ENCODE results near the gene USP43. TPM values are rescaled to one million over a fixed set of nuclear protein-coding genes. Genes with fewer than 3 reads are reported as not detected.

The USP43 gene
- total and polyA plus RNA-seq, 10 of the 15 experiments (the other 5 are each of a cell fraction or from before 2014, with no cell fraction given) = 0.94 TPM; not detected in 9

- TF ChIP-seq PAX8 (IDR thresholded peaks at IDR 0.05) (no peak), BMI1 (IDR thresholded peaks at IDR 0.05; ENCODE audit: borderline replicate concordance) (no peak), SP1 (IDR thresholded peaks at IDR 0.05; ENCODE audit: low read depth, low read length) (no peak)
Observed at GRCh38 chr17:9755083-9755482, 109.8 kb downstream of the USP43 start (continued).

- Histone ChIP-seq H2AFZ (ENCODE audit: control insufficient read depth, low read depth, low read length) (no peak overlapping the region), H3K27ac (ENCODE audit: control insufficient read depth, insufficient read depth) (no peak overlapping the region), H4K20me1 (ENCODE audit: control insufficient read depth, insufficient read depth) (no peaks in the 10 kb centered on the region), H3K4me3 (no peak overlapping the region), H3K4me2 (ENCODE audit: control insufficient read depth, insufficient read depth) (no peak overlapping the region), H3K27me3 (replicated peaks in 1 of 2; ENCODE audit: control insufficient read depth in 2 of 2, insufficient read depth in 2 of 2, low read length in 1 of 2) (no peaks in the 10 kb centered on the region), H3K36me3 (ENCODE audit: control insufficient read depth in 2 of 2, insufficient read depth in 2 of 2, low read length in 1 of 2) (no peaks in the 10 kb centered on the region), H3K79me2 (ENCODE audit: control insufficient read depth, insufficient read depth, low read length) (no peaks in the 10 kb centered on the region), H3K9me3 (replicated peaks; ENCODE audit: control insufficient read depth, insufficient read depth, low read length) (no peaks in the 10 kb centered on the region), H3K4me1 (ENCODE audit: control insufficient read depth, insufficient read depth, low read length) (no peaks in the 10 kb centered on the region), H3K9ac (ENCODE audit: control insufficient read depth, insufficient read depth, low read length) (no peak overlapping the region)
- intact Hi-C loops (cut with micrococcal nuclease; ENCODE audit: unreplicated experiment) = no loop called here
- in situ Hi-C loops (cut with MboI) = no loop called here
- POLR2A ChIA-PET = no interaction called here
- no peak for DNase-seq (ENCODE audit: low read depth, low spot score)
- CTCF ChIA-PET = interaction anchor here (2.3 kb wide), 1 partner anchor 8 kb away, joined by 11 read pairs; no protein-coding TSS in a partner anchor
- ATAC-seq = no peak
- SMC1A ChIA-PET (ENCODE audit: uncharacterized antibody, unreplicated experiment) = interaction anchor here (1.2 kb wide), 1 partner anchor 390 kb away, joined by 3 read pairs; no protein-coding TSS in a partner anchor
- no peak for FAIRE-seq
- WGBS (ENCODE audit: insufficient coverage, insufficient replicate concordance, low lambda C conversion rate, missing lambda C conversion rate) = 0% methylated on average over 1 of the region's 1 CpG
- no TSS peak for BruUV-seq (replicated peaks)
- RAD21 ChIA-PET (ENCODE audit: unreplicated experiment) = no interaction called here
- TF ChIP-seq, protein P1, sequence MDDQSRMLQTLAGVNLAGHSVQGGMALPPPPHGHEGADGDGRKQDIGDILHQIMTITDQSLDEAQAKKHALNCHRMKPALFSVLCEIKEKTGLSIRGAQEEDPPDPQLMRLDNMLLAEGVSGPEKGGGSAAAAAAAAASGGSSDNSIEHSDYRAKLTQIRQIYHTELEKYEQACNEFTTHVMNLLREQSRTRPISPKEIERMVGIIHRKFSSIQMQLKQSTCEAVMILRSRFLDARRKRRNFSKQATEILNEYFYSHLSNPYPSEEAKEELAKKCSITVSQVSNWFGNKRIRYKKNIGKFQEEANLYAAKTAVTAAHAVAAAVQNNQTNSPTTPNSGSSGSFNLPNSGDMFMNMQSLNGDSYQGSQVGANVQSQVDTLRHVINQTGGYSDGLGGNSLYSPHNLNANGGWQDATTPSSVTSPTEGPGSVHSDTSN (IDR thresholded peaks at IDR 0.05; ENCODE audit: insufficient replicate concordance, low read depth, low read length) = no peak
- TF ChIP-seq KDM1A (IDR thresholded peaks at IDR 0.05; ENCODE audit: borderline replicate concordance) (no peak), HSF1 (IDR thresholded peaks at IDR 0.05; ENCODE audit: low read depth, low read length) (no peak), IRF3 (IDR thresholded peaks at IDR 0.05) (no peak), MTA2 (IDR thresholded peaks at IDR 0.05; ENCODE audit: low read depth) (no peak), RAD21 (IDR thresholded peaks at IDR 0.05; ENCODE audit: insufficient read depth, low read depth, low read length) (no peak), BCLAF1 (IDR thresholded peaks at IDR 0.05) (no peak)
- TF ChIP-seq, protein P2, sequence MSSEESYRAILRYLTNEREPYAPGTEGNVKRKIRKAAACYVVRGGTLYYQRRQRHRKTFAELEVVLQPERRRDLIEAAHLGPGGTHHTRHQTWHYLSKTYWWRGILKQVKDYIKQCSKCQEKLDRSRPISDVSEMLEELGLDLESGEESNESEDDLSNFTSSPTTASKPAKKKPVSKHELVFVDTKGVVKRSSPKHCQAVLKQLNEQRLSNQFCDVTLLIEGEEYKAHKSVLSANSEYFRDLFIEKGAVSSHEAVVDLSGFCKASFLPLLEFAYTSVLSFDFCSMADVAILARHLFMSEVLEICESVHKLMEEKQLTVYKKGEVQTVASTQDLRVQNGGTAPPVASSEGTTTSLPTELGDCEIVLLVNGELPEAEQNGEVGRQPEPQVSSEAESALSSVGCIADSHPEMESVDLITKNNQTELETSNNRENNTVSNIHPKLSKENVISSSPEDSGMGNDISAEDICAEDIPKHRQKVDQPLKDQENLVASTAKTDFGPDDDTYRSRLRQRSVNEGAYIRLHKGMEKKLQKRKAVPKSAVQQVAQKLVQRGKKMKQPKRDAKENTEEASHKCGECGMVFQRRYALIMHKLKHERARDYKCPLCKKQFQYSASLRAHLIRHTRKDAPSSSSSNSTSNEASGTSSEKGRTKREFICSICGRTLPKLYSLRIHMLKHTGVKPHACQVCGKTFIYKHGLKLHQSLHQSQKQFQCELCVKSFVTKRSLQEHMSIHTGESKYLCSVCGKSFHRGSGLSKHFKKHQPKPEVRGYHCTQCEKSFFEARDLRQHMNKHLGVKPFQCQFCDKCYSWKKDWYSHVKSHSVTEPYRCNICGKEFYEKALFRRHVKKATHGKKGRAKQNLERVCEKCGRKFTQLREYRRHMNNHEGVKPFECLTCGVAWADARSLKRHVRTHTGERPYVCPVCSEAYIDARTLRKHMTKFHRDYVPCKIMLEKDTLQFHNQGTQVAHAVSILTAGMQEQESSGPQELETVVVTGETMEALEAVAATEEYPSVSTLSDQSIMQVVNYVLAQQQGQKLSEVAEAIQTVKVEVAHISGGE (CRISPR knock-in tag; IDR thresholded peaks at IDR 0.05) = no peak
Observed at GRCh38 chr17:9760266-9760665, 114.9 kb downstream of the USP43 start.
